Stimulated activated CD4-positive, alpha-beta T cell treated with anti-CD3 and anti-CD28 coated beads, Interleukin-1b, Interleukin-23, amount 100 ng/mL, for 4 hours (primary cell): Measurements from ENCODE around the gene NDUFA11.
"Not testable (repeated sequence)": the region's sequence is repeated elsewhere in the genome, so short reads cannot be mapped to it uniquely, and the experiment has no call there.

ENCODE experiments used
- DNase-seq, 2 donors: peaks; one replicate each; pipeline ENCODE4 v3.0.0-alpha.2; 2020; ENCODE audit warnings: low read depth in 2 of 2

The NDUFA11 gene

GRCh38 chr19:5890099-5890498 is 13.5 kb downstream of the NDUFA11 start:
- DNase-seq: no peak

GRCh38 chr19:5889288-5889971 is 14.2 kb downstream of the NDUFA11 start:
- DNase-seq: no peak

GRCh38 chr19:5884065-5884811 is 19.4 kb downstream of the NDUFA11 start:
- DNase-seq: not testable (repeated sequence)

GRCh38 chr19:5883157-5883873 is 20.3 kb downstream of the NDUFA11 start:
- not testable (repeated sequence) for DNase-seq

GRCh38 chr19:5882421-5882968 is 21.1 kb downstream of the NDUFA11 start:
- DNase-seq: no peak

GRCh38 chr19:5881543-5882299 is 21.9 kb downstream of the NDUFA11 start:
- no peak for DNase-seq

- DNase-seq: no peak
Observed at GRCh38 chr19:5880604-5881078, 22.9 kb downstream of the NDUFA11 start.

- DNase-seq: no peak
Observed at GRCh38 chr19:5880196-5880595, 23.4 kb downstream of the NDUFA11 start.

- DNase-seq: no peak
Observed at GRCh38 chr19:5877882-5878281, 25.7 kb downstream of the NDUFA11 start.

- no peak for DNase-seq
Observed at GRCh38 chr19:5877427-5877826, 26.2 kb downstream of the NDUFA11 start.

- DNase-seq: not testable (repeated sequence)
Observed at GRCh38 chr19:5874496-5874895, 29.1 kb downstream of the NDUFA11 start.

- no peak for DNase-seq
Observed at GRCh38 chr19:5873617-5874199, 29.9 kb downstream of the NDUFA11 start.

GRCh38 chr19:5870986-5871394 is 32.6 kb downstream of the NDUFA11 start:
- no peak for DNase-seq

- no peak for DNase-seq
Observed at GRCh38 chr19:5867201-5868136, 36.1 kb downstream of the NDUFA11 start.

- DNase-seq: no peak
Observed at GRCh38 chr19:5865772-5866171, 37.8 kb downstream of the NDUFA11 start.

- DNase-seq: no peak
Observed at GRCh38 chr19:5864725-5865486, 38.7 kb downstream of the NDUFA11 start.

- no peak for DNase-seq
Observed at GRCh38 chr19:5864013-5864720, 39.4 kb downstream of the NDUFA11 start.

- DNase-seq: no peak
Observed at GRCh38 chr19:5863030-5863665, 40.4 kb downstream of the NDUFA11 start.
